Left lung (tissue), 10 donors: ENCODE measurements around the gene LRMDA. TPM values are rescaled to one million over a fixed set of nuclear protein-coding genes. Genes with fewer than 3 reads are reported as not detected.

Source experiments
- ATAC-seq: fragments of 200-7000 bp; cut with Tn5 transposase; one replicate; pipeline ENCODE4 v1.9.1; 2020; ENCODE audit warnings: moderate library complexity
- DNase-seq, 4 donors: peaks; one replicate each; pipeline ENCODE4 v3.0.0-alpha.2; 2013 to 2020
- H3K27ac ChIP-seq, 2 donors: fragments of 200-600 bp; sonication (generic) in 1 of 2; one replicate each; pipeline versions ENCODE4 v1.5.0 to v1.8.0; 2020 to 2021
- H3K27me3 ChIP-seq, 2 donors: fragments of 200-600 bp; sonication (generic) in 1 of 2; one replicate each; pipeline versions ENCODE4 v1.5.0 to v1.8.0; 2020 to 2021
- H3K36me3 ChIP-seq, 2 donors: fragments of 200-600 bp; sonication (generic) in 1 of 2; one replicate each; pipeline versions ENCODE4 v1.5.0 to v1.8.0; 2020 to 2021
- H3K4me1 ChIP-seq, 2 donors: fragments of 200-600 bp; one replicate each; pipeline ENCODE4 v1.8.0; 2021
- H3K4me3 ChIP-seq, 2 donors: fragments of 200-600 bp; sonication (generic) in 1 of 2; one replicate each; pipeline versions ENCODE4 v1.5.0 to v1.8.0; 2020 to 2021; ENCODE audit warnings: mild to moderate bottlenecking in 1 of 2
- H3K9me3 ChIP-seq, 2 donors: fragments of 200-600 bp; sonication (generic) in 1 of 2; one replicate each; pipeline versions ENCODE4 v1.5.0 to v1.8.0; 2020 to 2021
- intact Hi-C, 2 donors: fragments of 100-400 bp; cut with DNase I; formaldehyde crosslinking; loops; one replicate each; pipeline versions ENCODE4 v1.11.2 to v1.14.2; 2022
- polyA plus RNA-seq, 6 donors: library from polyadenylated mRNA; unstranded; fragments of 120-200 nt; gene quantifications; one replicate each; pipeline ENCODE4 v1.2.1, GENCODE V29; 2013; ENCODE audit not compliant: insufficient read length in 6 of 6
- total RNA-seq, 2 donors: library from RNA; stranded (reverse); fragmentation: NEBNext Ultra II Directional; extraction: Animal tissue kit (Norgen Biotek cat#: 25700); gene quantifications; one replicate each; pipeline ENCODE4 v1.2.1, GENCODE V29; 2021
- TF ChIP-seq, protein P1 (sequence below), 2 donors: fragments of 200-600 bp; sonication (generic) in 1 of 2; IDR thresholded peaks; one replicate each; pipeline versions ENCODE4 v1.5.0 to v1.8.0; 2021; ENCODE audit warnings: antibody characterized with exemption in 2 of 2
- donor health status: DM: no; HTN: yes; CAD: no.
- donor health status: DM: no; HTN: no; CAD: no.

LRMDA gene
- total and polyA plus RNA-seq, 8 donors: 13.9 to 23.6 (median 18.7) TPM

DNA sequence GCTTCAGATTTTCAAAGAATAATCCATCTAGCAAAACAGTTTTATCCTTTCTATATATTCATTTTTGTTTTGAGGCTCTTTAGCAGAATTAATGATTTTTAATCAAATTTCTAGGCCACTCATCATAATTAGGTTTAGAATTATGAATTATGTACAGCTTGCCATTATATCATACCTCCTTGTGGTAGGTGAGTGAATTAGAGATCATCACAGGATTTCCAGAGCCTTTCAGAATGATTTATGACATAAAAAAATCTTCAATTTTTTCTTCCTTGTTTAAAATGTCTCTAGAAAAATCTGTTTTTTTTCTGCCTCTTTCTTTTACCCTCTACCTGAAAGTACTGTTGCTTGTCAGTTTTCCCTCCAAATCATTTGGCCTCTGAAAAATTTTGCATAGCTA is 433.3 kb downstream of the LRMDA start:
- Histone ChIP-seq H3K4me1 (no peaks in the 10 kb centered on the region), H3K9me3 (no peaks in the 10 kb centered on the region), H3K4me3 (no peak overlapping the region), H3K36me3 (no peaks in the 10 kb centered on the region), H3K27ac (no peak overlapping the region), H3K27me3 (no peaks in the 10 kb centered on the region)
- ATAC-seq (no peak), DNase-seq (no peak)
- TF ChIP-seq, protein P1, sequence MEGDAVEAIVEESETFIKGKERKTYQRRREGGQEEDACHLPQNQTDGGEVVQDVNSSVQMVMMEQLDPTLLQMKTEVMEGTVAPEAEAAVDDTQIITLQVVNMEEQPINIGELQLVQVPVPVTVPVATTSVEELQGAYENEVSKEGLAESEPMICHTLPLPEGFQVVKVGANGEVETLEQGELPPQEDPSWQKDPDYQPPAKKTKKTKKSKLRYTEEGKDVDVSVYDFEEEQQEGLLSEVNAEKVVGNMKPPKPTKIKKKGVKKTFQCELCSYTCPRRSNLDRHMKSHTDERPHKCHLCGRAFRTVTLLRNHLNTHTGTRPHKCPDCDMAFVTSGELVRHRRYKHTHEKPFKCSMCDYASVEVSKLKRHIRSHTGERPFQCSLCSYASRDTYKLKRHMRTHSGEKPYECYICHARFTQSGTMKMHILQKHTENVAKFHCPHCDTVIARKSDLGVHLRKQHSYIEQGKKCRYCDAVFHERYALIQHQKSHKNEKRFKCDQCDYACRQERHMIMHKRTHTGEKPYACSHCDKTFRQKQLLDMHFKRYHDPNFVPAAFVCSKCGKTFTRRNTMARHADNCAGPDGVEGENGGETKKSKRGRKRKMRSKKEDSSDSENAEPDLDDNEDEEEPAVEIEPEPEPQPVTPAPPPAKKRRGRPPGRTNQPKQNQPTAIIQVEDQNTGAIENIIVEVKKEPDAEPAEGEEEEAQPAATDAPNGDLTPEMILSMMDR (IDR thresholded peaks at IDR 0.05): no peak
- intact Hi-C loops: no loop called here

DNA sequence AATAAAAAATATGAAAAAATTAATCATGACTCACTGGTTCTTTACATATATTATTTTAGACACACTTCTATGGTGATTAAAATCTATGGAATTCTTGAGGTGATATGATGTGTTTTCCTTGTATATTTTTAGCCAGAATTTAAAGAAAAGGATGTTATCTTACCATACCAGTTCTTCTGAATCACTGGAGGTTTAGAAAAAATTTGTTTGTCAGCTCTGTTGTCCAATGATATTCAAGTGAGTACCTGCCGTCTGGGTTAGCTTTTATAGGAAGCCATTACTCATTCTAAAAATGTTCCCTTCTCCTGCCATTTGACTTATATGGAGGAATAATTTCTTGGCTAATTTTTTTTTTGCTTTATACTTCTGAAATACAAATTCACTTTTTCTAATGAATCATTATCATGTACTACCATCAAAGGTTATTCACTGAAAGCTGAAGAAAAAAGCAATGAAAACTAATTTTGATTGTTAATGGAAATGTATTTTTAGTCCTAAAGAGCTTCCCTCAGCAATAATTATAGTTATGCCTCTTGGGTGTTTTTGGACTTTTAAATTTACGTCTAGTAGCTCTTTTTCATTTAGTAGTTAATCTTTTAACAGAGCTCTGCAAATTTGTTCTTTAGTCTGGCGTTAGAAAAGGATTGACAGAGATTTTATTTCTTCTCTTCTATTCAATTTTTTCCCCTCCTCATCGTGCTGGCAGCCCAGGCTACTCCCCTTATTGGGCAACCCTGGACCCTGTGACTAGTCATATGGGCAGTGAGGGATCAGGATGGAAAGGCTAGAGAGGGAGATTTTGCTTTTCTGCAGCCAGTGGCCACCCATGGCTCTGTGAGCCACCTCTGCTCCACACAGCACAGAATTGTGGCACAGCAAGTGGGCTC is 434.2 kb downstream of the LRMDA start:
- TF ChIP-seq, protein P1 (IDR thresholded peaks at IDR 0.05): no peak
- H3K4me3 ChIP-seq: no peak overlapping the region
- intact Hi-C loops: no loop called here
- no peaks in the 10 kb centered on the region for H3K27me3 ChIP-seq
- H3K9me3 ChIP-seq: no peaks in the 10 kb centered on the region
- DNase-seq (no peak), ATAC-seq (no peak)
- H3K36me3 ChIP-seq: no peaks in the 10 kb centered on the region
- no peaks in the 10 kb centered on the region for H3K4me1 ChIP-seq
- H3K27ac ChIP-seq: no peak overlapping the region

DNA sequence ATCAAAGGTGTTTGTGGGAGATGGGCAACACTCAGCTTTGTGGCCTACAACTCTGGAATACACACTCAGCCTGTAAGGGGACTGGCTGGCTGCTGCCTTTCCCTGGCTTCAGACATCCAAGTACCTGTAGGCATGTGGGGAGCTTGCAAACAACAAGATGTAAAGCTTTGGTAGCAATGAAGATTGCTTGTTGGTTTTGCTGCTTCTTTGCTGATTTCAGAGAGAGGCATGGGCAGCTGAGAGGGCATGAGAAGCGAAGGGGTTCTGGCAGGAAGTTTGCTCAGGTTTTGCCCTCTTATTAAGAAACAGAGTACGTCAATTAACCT is 434.8 kb downstream of the LRMDA start:
- H3K27ac ChIP-seq: no peak overlapping the region
- no peaks in the 10 kb centered on the region for H3K9me3 ChIP-seq
- no peaks in the 10 kb centered on the region for H3K36me3 ChIP-seq
- DNase-seq (no peak), ATAC-seq (no peak)
- no peak overlapping the region for H3K4me3 ChIP-seq
- intact Hi-C loops: no loop called here
- H3K4me1 ChIP-seq: no peaks in the 10 kb centered on the region
- TF ChIP-seq, protein P1 (IDR thresholded peaks at IDR 0.05): no peak
- H3K27me3 ChIP-seq: no peaks in the 10 kb centered on the region

DNA sequence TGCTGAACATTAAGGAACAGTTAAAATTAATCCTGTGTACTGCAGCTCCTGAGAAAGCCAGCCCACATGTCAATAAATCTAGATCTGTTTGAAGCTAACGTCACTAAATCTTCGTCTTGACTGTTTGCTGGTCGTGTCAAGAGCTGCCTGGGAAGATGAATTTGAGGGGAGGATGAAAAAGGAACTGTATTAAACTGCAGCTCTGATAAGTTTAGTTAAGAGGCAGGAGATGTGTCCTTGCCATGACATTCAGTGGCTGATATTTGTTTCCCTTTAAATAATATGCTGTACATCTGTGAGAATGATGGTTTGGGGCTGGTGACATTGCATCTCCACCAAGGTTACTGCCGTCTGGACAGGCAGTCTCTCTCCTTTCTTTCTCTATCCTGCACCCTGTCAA is 435.3 kb downstream of the LRMDA start:
- Histone ChIP-seq H3K27me3 (no peaks in the 10 kb centered on the region), H3K9me3 (no peaks in the 10 kb centered on the region), H3K27ac (no peak overlapping the region), H3K4me3 (no peak overlapping the region), H3K36me3 (no peaks in the 10 kb centered on the region), H3K4me1 (no peaks in the 10 kb centered on the region)
- intact Hi-C loops: no loop called here
- no peak for ATAC-seq
- TF ChIP-seq, protein P1 (IDR thresholded peaks at IDR 0.05): no peak
- DNase-seq: no peak

DNA sequence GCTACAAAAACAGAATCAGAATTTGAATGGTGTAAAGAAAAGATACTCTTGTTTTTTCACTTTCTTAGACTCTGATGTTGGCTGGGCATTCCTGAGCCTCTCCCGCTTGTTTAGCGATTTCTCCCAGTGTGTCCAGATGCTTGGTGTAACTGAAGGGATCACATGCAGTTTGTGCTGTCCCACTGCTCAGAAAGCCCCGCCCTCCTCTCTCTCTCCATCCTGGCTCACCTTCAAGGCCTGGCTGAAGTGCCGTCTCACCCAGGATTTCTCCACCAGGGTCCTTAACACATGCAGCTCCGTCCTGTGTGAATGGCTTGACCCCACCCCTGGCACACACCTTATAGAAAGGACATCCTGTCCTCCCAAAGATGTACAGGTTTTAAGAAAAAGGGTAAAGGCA is 437.1 kb downstream of the LRMDA start:
- Histone ChIP-seq H3K36me3 (no peaks in the 10 kb centered on the region), H3K4me3 (no peak overlapping the region), H3K27ac (no peak overlapping the region), H3K4me1 (no peaks in the 10 kb centered on the region), H3K27me3 (no peaks in the 10 kb centered on the region), H3K9me3 (no peaks in the 10 kb centered on the region)
- peak; percentile 63 for ATAC-seq
- DNase-seq: no peak
- intact Hi-C loops: no loop called here
- TF ChIP-seq, protein P1 (IDR thresholded peaks at IDR 0.05): no peak
